ENCODE measurements around the gene FAM240A.

- no peak for TF ChIP-seq JUN (IDR thresholded peaks at IDR 0.05; ENCODE audit: borderline replicate concordance, insufficient read depth, insufficient read length, low read depth)
- no peak for TF ChIP-seq CTCF (IDR thresholded peaks at IDR 0.05; ENCODE audit: extremely low read depth in 1 of 2, insufficient read depth in 1 of 2, low read depth in 1 of 2, low read length in 2 of 2)
- TF ChIP-seq POLR2AphosphoS5 (IDR thresholded peaks at IDR 0.05; ENCODE audit: insufficient read depth, low read depth, low read length): no peak
- no peak for TF ChIP-seq POLR2A (IDR thresholded peaks at IDR 0.05; ENCODE audit: low read depth, low read length)
Observed at GRCh38 chr3:46617941-46618340, 5.6 kb downstream of the FAM240A start.

Data from endothelial cell of umbilical vein (primary cell).